Measurements from ENCODE around the gene THRA.

Gene THRA

GRCh38 chr17:40099619-40100418, 37.1 kb downstream of the THRA start:
- DNase-seq = no peak

- no peak for DNase-seq
Measured at GRCh38 chr17:40100419-40100668, 37.6 kb downstream of the THRA start, which contains the start of gene NR1D1. Gene NR1D1 (minus strand): TSS chr17:40100589. CDS start chr17:40100094, 495 bp downstream.

- DNase-seq = peak; percentile 98
Measured at GRCh38 chr17:40100669-40101366, 38.1 kb downstream of the THRA start.

GRCh38 chr17:40101367-40102210, 38.8 kb downstream of the THRA start:
- DNase-seq = no peak

- DNase-seq = no peak
Measured at GRCh38 chr17:40103071-40103661, 40.4 kb downstream of the THRA start.

- DNase-seq = no peak
Measured at GRCh38 chr17:40103688-40104087, 40.9 kb downstream of the THRA start.

- DNase-seq = no peak
Measured at GRCh38 chr17:40104594-40105486, 42.1 kb downstream of the THRA start.

- no peak for DNase-seq
Measured at GRCh38 chr17:40105861-40106759, 43.3 kb downstream of the THRA start.

- no peak for DNase-seq
Measured at GRCh38 chr17:40106760-40107521, 44.2 kb downstream of the THRA start.

- DNase-seq = no peak
Measured at GRCh38 chr17:40107522-40108174, 44.9 kb downstream of the THRA start.

GRCh38 chr17:40108970-40109824, 46.4 kb downstream of the THRA start:
- no peak for DNase-seq

- DNase-seq = no peak
Measured at GRCh38 chr17:40110026-40110845, 47.5 kb downstream of the THRA start.

- DNase-seq = peak; percentile 92
Measured at GRCh38 chr17:40111221-40112128, 48.7 kb downstream of the THRA start.

- DNase-seq = no peak
Measured at GRCh38 chr17:40112191-40112711, 49.5 kb downstream of the THRA start.

GRCh38 chr17:40112718-40113109, 49.9 kb downstream of the THRA start:
- peak; percentile 35 for DNase-seq
